ENCODE results near the gene KDM5B. TPM values are rescaled to one million over a fixed set of nuclear protein-coding genes. Genes with fewer than 3 reads are reported as not detected.

Gene KDM5B
- polyA plus RNA-seq, 1 donor from 2014 or later: 88.4 TPM

GRCh38 chr1:202697038-202697437 lies 111.2 kb downstream of the KDM5B start:
- H3K4me3 ChIP-seq (ENCODE audit: low read length): no peak overlapping the region
- H3K27me3 ChIP-seq (ENCODE audit: insufficient read depth, low read depth, low read length): peaks cover 14% of the 10 kb centered on the region
- H3K36me3 ChIP-seq (ENCODE audit: insufficient read depth, low read length): no peaks in the 10 kb centered on the region
- H3K4me2 ChIP-seq (ENCODE audit: low read length): no peak overlapping the region
- TF ChIP-seq TAF1 (IDR thresholded peaks at IDR 0.05; ENCODE audit: low read depth): no peak
- no peak for TF ChIP-seq RAD21 (conservative IDR thresholded peaks at IDR 0.05)
- no peak for TF ChIP-seq EZH2 (IDR thresholded peaks at IDR 0.05; ENCODE audit: borderline replicate concordance, insufficient read depth, low read length, poor library complexity, severe bottlenecking)
- TF ChIP-seq EP300 (conservative IDR thresholded peaks at IDR 0.05; ENCODE audit: poor library complexity, severe bottlenecking): no peak
- TF ChIP-seq REST (IDR thresholded peaks at IDR 0.05; ENCODE audit: borderline replicate concordance): no peak
- no peak for TF ChIP-seq POLR2AphosphoS5 (IDR thresholded peaks at IDR 0.05)
- no peak for TF ChIP-seq CTCF (IDR thresholded peaks at IDR 0.05; ENCODE audit: poor library complexity, severe bottlenecking)
- TF ChIP-seq MXI1 (conservative IDR thresholded peaks at IDR 0.05; ENCODE audit: poor library complexity, severe bottlenecking): no peak
- TF ChIP-seq SMC3 (conservative IDR thresholded peaks at IDR 0.05; ENCODE audit: poor library complexity): no peak
- H2AFZ ChIP-seq (ENCODE audit: low read depth, low read length): no peak overlapping the region
- no peak overlapping the region for H3K27ac ChIP-seq (ENCODE audit: low read length)
- no peaks in the 10 kb centered on the region for H4K20me1 ChIP-seq (ENCODE audit: insufficient read depth)
- H3K9ac ChIP-seq (ENCODE audit: low read length): no peak overlapping the region
- no peaks in the 10 kb centered on the region for H3K79me2 ChIP-seq (replicated peaks; ENCODE audit: insufficient read depth, low read length)
- H3K9me2 ChIP-seq (ENCODE audit: insufficient read depth, low read length): no peaks in the 10 kb centered on the region
- no peaks in the 10 kb centered on the region for H3K9me3 ChIP-seq (ENCODE audit: low read length)
- H3F3A ChIP-seq (ENCODE audit: insufficient read depth, low read length, poor library complexity, severe bottlenecking): no peaks in the 10 kb centered on the region

- Histone ChIP-seq H3K79me2 (replicated peaks; ENCODE audit: insufficient read depth, low read length) (no peaks in the 10 kb centered on the region), H3K4me3 (ENCODE audit: low read length) (no peak overlapping the region), H3K36me3 (ENCODE audit: insufficient read depth, low read length) (no peaks in the 10 kb centered on the region), H3K9me3 (ENCODE audit: low read length) (no peaks in the 10 kb centered on the region), H3K4me2 (ENCODE audit: low read length) (no peak overlapping the region), H3K27ac (ENCODE audit: low read length) (no peak overlapping the region), H3K9me2 (ENCODE audit: insufficient read depth, low read length) (no peaks in the 10 kb centered on the region), H2AFZ (ENCODE audit: low read depth, low read length) (no peak overlapping the region), H4K20me1 (ENCODE audit: insufficient read depth) (no peaks in the 10 kb centered on the region), H3K9ac (ENCODE audit: low read length) (no peak overlapping the region), H3F3A (ENCODE audit: insufficient read depth, low read length, poor library complexity, severe bottlenecking) (no peaks in the 10 kb centered on the region), H3K27me3 (ENCODE audit: insufficient read depth, low read depth, low read length) (peaks cover 18% of the 10 kb centered on the region)
- TF ChIP-seq EP300 (conservative IDR thresholded peaks at IDR 0.05; ENCODE audit: poor library complexity, severe bottlenecking) (no peak), TAF1 (IDR thresholded peaks at IDR 0.05; ENCODE audit: low read depth) (no peak), SMC3 (conservative IDR thresholded peaks at IDR 0.05; ENCODE audit: poor library complexity) (no peak), REST (IDR thresholded peaks at IDR 0.05; ENCODE audit: borderline replicate concordance) (no peak), CTCF (IDR thresholded peaks at IDR 0.05; ENCODE audit: poor library complexity, severe bottlenecking) (no peak), EZH2 (IDR thresholded peaks at IDR 0.05; ENCODE audit: borderline replicate concordance, insufficient read depth, low read length, poor library complexity, severe bottlenecking) (no peak), RAD21 (conservative IDR thresholded peaks at IDR 0.05) (no peak), POLR2AphosphoS5 (IDR thresholded peaks at IDR 0.05) (no peak), MXI1 (conservative IDR thresholded peaks at IDR 0.05; ENCODE audit: poor library complexity, severe bottlenecking) (no peak)
Observed at GRCh38 chr1:202694314-202694713, 113.9 kb downstream of the KDM5B start.

All from neural cell (in vitro differentiated cells).